HG02870 (cell line): ENCODE results near the gene C4orf54.

ENCODE experiments used
- ATAC-seq: cut with Tn5 transposase; IDR thresholded peaks from one replicate; pipeline ENCODE4 v1.9.1; 2021; ENCODE audit warnings: mild to moderate bottlenecking, moderate library complexity; ENCODE audit not compliant: unreplicated experiment

C4orf54 gene

GRCh38 chr4:99652596-99653436 lies 4.8 kb downstream of the C4orf54 start:
- no peak for ATAC-seq

DNA sequence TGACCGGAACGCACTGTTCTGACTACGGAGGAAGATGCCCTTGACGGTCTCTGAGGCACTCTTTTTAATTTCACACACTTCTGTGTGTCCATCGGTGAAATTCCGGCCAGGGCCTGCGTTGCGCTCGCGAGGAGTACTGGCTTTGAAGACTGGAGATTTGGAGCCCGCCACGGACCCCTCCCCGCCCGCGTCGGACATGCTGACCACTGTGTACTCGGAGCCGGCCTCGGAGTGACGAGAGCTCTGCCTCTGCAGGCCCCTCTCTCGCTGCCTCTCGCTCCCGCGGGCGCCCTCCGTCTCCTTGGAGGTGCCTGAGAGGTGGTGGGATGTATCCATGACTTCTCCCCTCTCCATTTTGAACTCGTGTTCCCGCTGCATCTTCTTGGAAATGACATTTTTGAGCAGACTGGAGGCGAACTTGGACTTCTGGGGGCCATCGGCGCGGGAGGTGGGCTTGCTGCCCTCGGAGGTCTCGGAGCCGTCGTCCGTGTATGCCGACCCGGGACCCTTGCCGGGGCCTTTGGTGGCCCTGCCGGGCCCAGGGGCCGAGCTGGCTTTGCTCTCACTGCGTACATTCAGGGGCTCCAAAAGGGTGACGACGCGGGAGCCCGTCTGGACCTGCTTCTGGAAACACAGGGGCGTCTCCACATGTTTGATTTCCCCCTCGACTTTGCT lies 5.7 kb downstream of the C4orf54 start:
- ATAC-seq = no peak

DNA sequence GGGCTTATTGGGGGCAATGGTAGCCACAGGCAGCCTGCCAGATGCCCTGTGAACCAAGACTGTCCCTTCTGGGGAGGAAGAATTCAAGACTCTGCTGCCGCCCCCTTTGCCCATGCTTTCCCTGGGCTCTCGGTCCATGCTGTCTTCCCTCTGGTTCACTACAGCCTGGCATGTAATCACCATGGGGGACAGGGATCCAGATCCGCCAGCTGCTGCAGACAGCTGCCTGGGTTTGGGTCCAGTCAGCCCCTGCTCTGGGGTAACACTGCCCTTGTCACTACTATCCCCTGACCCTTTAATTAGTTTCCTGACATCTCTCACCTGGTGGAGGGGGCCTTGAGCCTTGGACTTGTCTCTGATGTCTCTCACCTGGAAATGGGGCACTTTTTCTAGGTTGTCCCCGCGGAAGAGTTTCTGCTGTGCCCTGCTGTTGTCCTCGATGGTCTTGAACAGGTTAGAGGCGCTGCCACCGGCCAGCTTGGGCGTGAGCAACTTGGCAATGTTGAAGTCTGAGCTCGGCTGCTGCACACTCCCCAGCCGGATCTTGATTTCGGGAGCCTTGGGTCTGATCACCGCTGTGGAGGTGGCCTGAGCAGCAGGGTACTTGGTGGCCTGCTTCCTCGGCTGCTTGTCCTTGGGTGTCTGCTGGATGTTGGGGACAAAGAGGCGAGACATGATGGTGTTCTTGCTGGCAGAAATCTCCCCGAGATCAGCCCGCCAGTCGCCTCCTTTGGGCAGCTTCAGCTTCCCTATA lies 6.4 kb downstream of the C4orf54 start:
- no peak for ATAC-seq

- ATAC-seq = no peak
Measured at GRCh38 chr4:99649778-99650177, 7.8 kb downstream of the C4orf54 start.

- ATAC-seq = no peak
Measured at GRCh38 chr4:99649208-99649607, 8.4 kb downstream of the C4orf54 start.

DNA sequence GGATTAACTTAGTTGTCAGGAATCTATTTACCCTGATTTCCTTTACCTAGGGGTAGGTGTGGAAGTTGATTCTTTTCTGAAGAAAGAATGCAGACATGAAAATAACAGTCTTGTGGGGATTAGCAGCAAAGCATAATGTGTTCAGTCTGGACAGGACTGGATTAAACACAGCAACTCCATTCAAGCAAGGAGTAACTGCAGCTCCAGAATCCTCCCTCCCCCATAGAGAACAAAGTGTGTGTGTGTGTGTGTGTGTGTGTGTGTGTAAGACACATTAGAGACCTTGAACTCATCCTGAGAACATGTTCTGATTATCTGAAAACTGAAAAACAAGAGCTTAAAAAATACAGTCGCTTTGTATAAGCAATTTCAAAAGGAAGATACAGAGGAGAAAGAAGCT lies 9.3 kb downstream of the C4orf54 start:
- no peak for ATAC-seq

DNA sequence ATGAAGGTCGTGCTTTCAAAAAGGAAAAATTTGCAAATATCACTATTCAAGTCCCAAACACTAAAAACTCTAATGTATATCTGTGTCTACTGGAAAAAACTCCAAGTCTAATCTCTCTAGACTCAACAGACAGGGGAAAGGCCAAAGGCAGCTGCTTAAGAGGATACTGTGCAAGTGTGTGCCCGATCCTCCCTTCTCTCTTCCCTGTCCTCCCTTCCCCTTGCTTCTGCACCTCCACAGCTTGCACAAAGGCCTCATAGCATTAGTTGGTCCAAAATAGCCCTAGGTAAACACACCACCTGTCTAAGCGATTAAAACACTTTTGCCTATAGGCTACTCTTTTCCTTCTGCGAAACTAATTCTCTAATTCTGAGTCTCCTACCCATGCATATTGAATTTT lies 10.6 kb downstream of the C4orf54 start:
- ATAC-seq = no peak

DNA sequence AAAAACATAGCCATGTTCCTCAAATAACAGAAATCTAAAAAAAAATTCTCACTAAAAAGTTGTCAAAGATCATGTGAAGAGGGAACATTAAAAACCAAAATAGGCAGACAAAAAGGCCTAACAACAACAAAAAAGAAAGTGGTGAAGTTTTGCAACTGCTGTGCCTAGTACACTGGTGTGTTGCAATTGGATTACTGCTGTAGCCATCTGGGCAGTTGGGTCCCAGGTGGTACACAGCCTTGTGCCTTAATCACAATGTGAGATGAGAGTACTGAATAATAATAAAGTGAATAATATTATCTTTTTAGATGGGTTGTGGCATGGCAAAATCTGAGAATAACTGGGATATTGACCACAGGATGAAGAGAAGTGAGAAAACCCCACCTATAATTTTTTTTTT lies 12.0 kb downstream of the C4orf54 start:
- ATAC-seq = no peak

- ATAC-seq = no peak
Measured at GRCh38 chr4:99645036-99645435, 12.6 kb downstream of the C4orf54 start.

- no peak for ATAC-seq
Measured at GRCh38 chr4:99644453-99644852, 13.2 kb downstream of the C4orf54 start.

DNA sequence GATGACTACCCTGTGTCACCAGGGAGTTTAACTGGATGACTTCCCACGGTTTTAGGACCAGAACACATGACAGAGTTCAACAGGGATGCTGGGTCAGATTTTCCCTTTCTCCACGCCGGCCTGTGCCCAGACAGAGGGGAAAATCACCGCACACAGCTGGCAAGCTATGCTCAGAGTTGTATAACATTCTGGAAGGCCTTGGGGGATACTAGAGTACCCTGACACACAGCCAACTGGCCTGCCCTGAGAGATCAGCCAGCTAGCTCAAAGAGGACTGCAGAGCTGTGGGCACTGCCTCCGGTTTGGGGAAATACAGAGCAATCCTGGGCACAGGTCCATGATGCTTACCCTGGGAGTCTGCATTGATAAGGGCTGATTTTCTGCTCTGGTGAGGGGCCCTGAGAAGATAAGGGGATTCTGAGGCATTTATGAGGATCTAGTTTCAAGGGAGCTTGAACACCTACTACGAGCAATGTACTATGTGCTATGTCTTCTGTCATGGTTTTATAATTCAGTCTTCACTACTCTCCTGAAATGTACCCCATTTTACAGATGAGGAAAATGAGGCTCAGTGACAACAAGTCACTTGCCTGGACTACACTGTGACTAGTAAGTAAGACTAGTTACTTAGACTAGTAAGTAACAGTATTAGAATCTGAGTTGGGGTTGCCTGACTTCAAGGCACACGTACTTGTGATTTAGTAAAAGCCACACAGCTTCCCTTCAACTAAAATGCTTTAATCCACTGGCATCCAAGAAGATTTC lies 14.7 kb downstream of the C4orf54 start:
- ATAC-seq = no peak

- ATAC-seq = no peak
Measured at GRCh38 chr4:99640676-99641075, 17.0 kb downstream of the C4orf54 start.

GRCh38 chr4:99637174-99637573 lies 20.5 kb downstream of the C4orf54 start:
- ATAC-seq = no peak

GRCh38 chr4:99636422-99636821 lies 21.2 kb downstream of the C4orf54 start:
- ATAC-seq = no peak

GRCh38 chr4:99635601-99636000 lies 22.0 kb downstream of the C4orf54 start:
- ATAC-seq = no peak

GRCh38 chr4:99634742-99635360 lies 22.8 kb downstream of the C4orf54 start:
- ATAC-seq = no peak

DNA sequence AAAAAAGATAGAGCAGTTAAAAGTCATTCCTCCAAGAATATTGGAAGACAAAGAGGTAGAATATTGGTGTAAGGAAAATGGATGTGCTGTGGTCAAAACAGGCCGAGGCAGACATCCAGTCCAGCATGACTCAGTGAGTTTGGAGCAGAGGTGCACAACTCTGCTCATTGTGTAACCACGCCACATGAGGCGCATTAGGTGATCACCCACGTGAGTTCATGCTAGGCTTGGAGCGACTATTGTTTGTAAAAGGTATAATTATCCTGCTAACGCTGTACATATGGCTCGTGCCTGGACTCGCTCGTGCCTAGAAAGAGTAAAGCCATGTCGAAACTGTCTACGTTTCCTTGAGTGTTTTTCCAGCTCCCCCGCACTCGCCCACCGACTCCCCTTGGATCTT lies 23.9 kb downstream of the C4orf54 start:
- no peak for ATAC-seq

DNA sequence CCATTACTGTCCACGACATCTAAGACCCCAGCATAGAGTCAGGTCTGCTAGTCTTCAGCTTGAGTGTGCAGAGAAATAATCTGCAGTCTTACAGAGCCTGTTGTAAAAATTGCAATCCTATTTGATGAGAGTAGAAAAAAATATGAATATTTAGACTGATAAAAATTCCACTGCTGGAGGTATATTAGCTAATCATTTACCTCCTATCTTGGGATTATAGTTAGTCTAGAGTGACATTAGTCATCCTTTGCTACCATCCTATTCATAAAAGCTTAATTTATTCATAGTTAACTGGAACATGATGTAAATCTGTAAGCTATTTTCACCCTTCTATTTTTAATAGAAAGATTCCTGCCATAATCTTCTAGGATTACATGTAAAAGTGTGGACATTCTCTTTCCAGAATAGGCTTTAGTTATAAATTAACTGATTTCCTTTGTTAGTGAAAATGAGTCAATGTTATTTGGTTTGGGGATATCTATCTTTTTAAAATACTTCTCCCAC lies 26.7 kb downstream of the C4orf54 start:
- ATAC-seq = no peak

DNA sequence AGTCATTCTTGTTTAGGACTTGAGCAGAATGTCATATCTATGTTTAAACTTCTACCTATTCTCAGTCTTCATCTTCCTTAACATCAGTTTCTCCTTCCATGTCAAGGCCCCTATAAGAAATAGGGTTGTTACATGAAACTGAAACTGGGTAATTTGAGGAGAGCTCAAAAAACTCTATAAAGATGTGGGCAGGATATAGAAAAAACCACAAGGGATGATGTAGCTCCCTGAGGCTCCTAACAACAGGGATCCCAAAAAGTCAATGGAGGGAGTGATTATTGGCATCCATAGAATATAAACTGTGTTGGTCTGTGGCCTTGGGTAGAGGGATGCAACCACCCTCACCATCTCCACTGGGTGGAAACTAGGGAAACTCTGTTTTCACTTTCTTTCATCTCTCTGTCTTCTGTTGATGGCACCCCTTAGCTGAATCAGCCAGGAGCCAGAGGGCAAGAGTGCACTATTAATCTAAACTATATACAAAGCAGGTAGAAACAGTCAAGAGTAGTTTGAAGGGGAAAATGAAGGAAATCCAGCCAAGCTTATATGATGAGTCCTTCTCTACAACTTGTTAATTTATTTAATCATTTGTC lies 27.6 kb downstream of the C4orf54 start:
- no peak for ATAC-seq

- no peak for ATAC-seq
Measured at GRCh38 chr4:99628040-99628439, 29.6 kb downstream of the C4orf54 start.
